Neural cell (in vitro differentiated cells): Measurements from ENCODE around the gene HOMER2.

Experiments
- POLR2AphosphoS5 ChIP-seq: IDR thresholded peaks from 2 replicates; pipeline ENCODE4 v1.6.1; 2012
- REST ChIP-seq: IDR thresholded peaks from 2 replicates; pipeline ENCODE4 v1.6.1; 2012; ENCODE audit warnings: borderline replicate concordance
- TF ChIP-seq, protein P1 (sequence below): fragments of 450-650 bp; IDR thresholded peaks from 2 replicates; pipeline ENCODE4 v1.5.1; 2014; ENCODE audit warnings: antibody characterized with exemption, mild to moderate bottlenecking, moderate library complexity; ENCODE audit not compliant: poor library complexity, severe bottlenecking

DNA sequence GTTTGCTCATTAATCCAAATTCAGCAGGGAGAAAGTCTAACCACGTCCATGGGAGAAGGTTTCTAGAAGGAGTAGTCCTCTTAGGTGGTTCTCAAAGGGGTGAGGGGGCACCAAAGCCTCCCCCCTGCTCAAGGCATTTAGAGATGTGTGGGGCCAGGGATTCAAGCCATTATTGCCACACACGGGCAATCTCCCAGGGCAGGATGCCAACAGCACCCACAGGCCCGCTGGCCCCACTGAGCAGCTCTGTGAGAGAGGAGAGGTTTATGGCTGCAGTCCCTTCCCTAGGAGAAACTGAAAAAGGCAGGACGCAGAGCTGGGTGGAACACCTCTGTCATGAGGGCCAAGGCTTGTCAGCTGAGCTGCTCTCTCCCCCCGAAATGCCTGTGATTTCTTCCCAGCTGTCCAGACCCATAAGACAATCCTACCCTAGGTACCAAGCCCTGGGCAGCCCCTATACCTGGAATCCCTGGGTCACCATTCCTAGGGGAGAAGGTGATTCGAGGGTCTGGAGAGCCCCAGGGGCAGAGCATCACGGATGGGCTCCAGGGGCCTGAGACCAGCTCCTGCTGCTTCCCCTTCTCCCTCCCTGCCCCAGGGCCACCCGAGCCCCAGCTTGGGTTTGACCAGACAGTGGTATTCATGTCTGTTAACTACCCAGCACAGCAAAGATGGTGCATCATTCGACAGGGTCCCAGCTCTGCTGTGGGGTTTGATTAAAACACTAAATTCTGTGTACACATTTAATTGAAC lies 104.1 kb downstream of the HOMER2 start:
- TF ChIP-seq POLR2AphosphoS5 (no peak), REST (no peak)
- TF ChIP-seq, protein P1, sequence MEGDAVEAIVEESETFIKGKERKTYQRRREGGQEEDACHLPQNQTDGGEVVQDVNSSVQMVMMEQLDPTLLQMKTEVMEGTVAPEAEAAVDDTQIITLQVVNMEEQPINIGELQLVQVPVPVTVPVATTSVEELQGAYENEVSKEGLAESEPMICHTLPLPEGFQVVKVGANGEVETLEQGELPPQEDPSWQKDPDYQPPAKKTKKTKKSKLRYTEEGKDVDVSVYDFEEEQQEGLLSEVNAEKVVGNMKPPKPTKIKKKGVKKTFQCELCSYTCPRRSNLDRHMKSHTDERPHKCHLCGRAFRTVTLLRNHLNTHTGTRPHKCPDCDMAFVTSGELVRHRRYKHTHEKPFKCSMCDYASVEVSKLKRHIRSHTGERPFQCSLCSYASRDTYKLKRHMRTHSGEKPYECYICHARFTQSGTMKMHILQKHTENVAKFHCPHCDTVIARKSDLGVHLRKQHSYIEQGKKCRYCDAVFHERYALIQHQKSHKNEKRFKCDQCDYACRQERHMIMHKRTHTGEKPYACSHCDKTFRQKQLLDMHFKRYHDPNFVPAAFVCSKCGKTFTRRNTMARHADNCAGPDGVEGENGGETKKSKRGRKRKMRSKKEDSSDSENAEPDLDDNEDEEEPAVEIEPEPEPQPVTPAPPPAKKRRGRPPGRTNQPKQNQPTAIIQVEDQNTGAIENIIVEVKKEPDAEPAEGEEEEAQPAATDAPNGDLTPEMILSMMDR = no peak
